HG03432 (cell line): ENCODE results near the gene TFG.
"Not testable (repeated sequence)": the region's sequence is repeated elsewhere in the genome, so short reads cannot be mapped to it uniquely, and the experiment has no call there.

ENCODE experiments used
- ATAC-seq: cut with Tn5 transposase; IDR thresholded peaks from one replicate; pipeline ENCODE4 v1.9.1; 2021; ENCODE audit warnings: mild to moderate bottlenecking, moderate library complexity; ENCODE audit not compliant: unreplicated experiment

The TFG gene

GRCh38 chr3:100708989-100709841, at the start of gene TFG:
TSS of gene TFG (plus strand) at chr3:100709494. CDS start at chr3:100713686, 4,192 bp downstream.
- ATAC-seq: peak; percentile 94

- ATAC-seq: not testable (repeated sequence)
Measured at GRCh38 chr3:100661294-100661693, 48.0 kb upstream of the TFG start.

GRCh38 chr3:100662113-100662823, 47.0 kb upstream of the TFG start:
- ATAC-seq: no peak

- peak; percentile 57 for ATAC-seq
Measured at GRCh38 chr3:100665230-100665629, 44.1 kb upstream of the TFG start.

GRCh38 chr3:100666699-100667098, 42.6 kb upstream of the TFG start:
- ATAC-seq: not testable (repeated sequence)

- not testable (repeated sequence) for ATAC-seq
Measured at GRCh38 chr3:100667316-100667715, 42.0 kb upstream of the TFG start.

GRCh38 chr3:100670995-100671394, 38.3 kb upstream of the TFG start:
- not testable (repeated sequence) for ATAC-seq

- no peak for ATAC-seq
Measured at GRCh38 chr3:100681496-100681895, 27.8 kb upstream of the TFG start.

- ATAC-seq: no peak
Measured at GRCh38 chr3:100682056-100682853, 27.0 kb upstream of the TFG start.

- no peak for ATAC-seq
Measured at GRCh38 chr3:100682854-100683760, 26.2 kb upstream of the TFG start.

GRCh38 chr3:100693225-100693624, 16.1 kb upstream of the TFG start:
- no peak for ATAC-seq

- no peak for ATAC-seq
Measured at GRCh38 chr3:100695696-100696095, 13.6 kb upstream of the TFG start.

- no peak for ATAC-seq
Measured at GRCh38 chr3:100696161-100696560, 13.1 kb upstream of the TFG start.

- no peak for ATAC-seq
Measured at GRCh38 chr3:100697172-100697571, 12.1 kb upstream of the TFG start.

- no peak for ATAC-seq
Measured at GRCh38 chr3:100697723-100698285, 11.5 kb upstream of the TFG start.

GRCh38 chr3:100698736-100699135, 10.6 kb upstream of the TFG start:
- no peak for ATAC-seq

- ATAC-seq: no peak
Measured at GRCh38 chr3:100700708-100701107, 8.6 kb upstream of the TFG start.

- peak; percentile 62 for ATAC-seq
Measured at GRCh38 chr3:100702082-100702979, 7.0 kb upstream of the TFG start.

- ATAC-seq: no peak
Measured at GRCh38 chr3:100702980-100703345, 6.3 kb upstream of the TFG start.
